NCI-H510A treated with DMSO at 0.1 percent for 48 hours (cell line): ENCODE data around the gene IDUA.
"Not testable (repeated sequence)": the region's sequence is repeated elsewhere in the genome, so short reads cannot be mapped to it uniquely, and the experiment has no call there.

Experiments used
- DNase-seq: peaks from one replicate; lab custom pipeline; 2025; lab: John Stamatoyannopoulos, UW

Gene IDUA

GRCh38 chr4:1046581-1047011, 59.8 kb downstream of the IDUA start:
- DNase-seq, result not testable (repeated sequence)

DNA sequence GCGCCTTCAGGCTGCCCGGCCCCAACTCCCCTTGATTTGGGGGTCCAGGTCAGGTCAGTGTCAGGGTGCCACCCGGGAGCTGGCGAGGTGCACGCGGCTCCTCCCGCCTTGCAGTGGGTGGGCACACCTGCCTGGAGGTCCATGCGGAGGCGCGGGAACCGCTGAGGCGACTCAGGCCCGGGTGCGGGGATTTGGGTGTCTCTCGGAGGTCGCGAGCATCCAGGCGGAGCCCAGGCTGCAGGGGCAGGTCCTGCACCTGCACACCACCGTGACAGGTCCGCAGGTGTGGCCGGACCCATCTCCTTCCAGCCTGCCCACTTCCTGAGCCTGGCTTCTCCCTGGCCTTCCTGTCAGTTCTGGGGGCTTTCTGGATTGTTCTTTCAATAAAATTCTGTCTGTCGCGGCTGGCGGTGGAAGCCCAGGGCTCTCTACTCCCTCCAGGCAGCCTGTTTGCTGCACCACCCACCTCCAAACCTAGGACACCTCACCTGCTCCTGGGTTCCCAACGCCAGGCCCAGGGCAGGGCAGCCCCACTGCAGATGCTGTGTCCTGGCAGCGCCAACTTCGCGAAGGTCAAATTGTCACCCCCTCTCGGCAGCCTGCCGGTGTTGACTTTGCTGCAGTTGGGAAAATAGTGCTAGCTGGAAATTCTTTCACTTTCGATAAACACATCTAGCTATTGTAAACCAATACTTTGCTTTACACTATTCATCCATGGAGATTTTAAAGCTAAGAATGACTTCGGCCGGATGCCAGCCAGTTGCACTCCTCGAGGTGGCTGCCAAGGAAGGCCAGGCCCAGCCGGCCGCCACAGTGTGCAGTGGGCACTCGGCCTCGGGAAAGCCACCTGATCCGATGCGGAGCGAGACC, 60.5 kb downstream of the IDUA start:
- DNase-seq, result no peak

GRCh38 chr4:1047976-1048772, 61.3 kb downstream of the IDUA start:
- no peak for DNase-seq

DNA sequence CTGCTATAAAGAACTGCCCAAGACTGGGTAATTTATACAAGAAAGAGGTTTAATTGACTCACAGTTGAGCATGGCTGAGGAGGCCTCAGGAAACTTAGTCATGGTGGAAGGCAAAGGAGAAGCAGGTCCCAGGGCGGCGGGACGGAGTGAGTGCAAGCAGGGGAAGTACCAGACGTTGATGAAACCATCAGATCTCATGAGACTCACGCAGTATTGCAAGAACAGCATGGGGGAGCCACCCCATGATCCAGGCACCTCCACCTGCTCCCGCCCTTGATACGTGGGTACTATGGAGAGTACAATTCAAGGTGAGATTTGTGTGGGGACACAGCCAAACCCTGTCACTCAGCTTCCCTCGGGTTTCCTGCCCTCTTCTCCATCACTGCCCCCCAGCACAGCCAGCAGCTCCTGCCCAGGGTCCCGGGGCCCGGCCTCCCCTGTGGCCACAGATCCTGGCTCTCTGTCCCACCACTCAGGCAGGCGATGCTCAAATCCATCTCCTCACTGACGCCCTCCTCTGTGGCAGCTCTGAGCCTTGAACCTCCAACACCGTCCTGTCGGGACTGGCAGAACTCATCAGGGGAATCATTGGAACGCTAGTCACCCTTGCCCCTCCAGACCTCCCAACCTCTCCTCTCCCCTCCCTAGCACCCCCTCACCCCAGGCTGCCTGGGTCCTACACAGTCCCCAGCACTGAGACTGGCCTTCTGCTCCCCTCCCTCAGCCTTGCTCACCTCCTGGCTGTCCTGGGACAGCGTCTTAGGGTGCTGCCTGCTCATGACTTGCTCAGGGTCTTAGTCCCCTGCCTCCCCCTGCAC, 62.1 kb downstream of the IDUA start:
- DNase-seq, result no peak

DNA sequence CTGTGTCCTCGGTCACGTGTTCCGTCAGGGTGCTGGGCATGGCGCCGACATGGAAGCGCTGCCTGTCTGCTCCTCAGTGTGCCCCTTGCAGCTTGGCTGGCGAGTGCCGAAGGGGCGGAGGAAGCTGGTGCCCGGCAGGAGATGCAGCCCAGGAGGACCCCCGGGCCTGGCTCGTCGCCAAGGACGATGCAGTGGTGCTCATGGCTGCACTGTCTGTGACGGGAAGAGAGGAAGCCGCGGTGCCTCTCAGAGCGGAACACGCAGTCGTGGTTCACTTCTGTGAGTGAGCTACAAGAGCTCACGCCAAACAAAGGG, 62.7 kb downstream of the IDUA start:
- no peak for DNase-seq

DNA sequence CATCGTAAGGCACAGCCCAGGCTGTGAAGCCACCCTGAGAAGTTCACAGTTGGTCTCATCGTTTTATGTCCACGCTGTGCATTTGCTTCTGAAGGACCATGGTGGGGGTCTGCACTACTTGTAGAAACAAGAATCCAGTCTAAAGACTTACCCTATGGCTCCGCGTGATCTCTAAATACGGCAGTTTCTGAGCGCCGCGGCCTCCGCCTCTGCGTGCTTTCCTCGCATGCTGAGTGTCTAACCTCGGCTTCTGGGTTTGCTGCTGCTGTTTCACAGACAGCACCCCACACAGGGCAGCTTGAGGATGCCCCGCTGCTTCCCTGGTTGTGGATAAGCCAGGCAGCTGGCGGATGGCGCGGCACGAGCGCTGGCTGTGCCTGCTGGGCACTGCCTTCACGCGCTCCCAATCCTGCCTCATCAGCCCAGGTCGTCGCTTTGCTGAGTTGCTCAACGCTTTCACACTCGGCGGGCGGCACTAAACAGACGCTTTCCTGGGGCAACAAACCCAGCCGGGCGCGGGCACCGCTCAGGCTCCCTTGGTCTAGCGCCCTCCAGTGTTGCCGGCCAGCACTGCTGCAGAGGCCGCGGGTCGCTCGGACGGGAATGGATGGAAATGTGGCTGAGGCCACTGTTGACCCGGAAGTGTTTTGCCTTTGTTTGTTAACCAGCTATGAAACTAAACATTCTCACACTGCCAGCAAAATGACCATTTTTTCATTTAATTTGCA, 63.8 kb downstream of the IDUA start:
- DNase-seq, result no peak

DNA sequence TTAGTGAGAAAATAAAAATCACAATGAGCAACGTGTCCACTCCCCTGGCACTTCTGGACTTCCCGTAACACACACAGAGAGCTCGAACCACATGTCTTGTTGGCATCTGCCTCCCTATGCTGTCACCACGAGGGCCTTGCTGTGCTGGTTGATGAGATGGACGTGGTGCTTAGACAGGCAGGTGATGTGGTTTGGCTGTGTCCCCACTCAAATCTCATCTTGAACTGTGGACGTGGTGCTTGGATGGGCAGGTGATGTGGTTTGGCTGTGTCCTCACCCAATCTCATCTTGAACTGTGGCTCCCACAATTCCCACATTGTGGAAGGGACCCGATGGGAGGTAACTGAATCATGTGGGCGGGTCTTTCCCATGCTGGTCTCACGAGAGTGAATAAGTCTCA, 64.6 kb downstream of the IDUA start:
- no peak for DNase-seq

GRCh38 chr4:1052231-1052671, 65.4 kb downstream of the IDUA start:
- DNase-seq, result no peak

- DNase-seq, result no peak
These were observed 66.3 kb downstream of the IDUA start for GRCh38 chr4:1053080-1053661.

GRCh38 chr4:1053891-1054290, 67.0 kb downstream of the IDUA start:
- not testable (repeated sequence) for DNase-seq
